ENCODE measurements around the gene ZBTB44.
A peak's percentile ranks its signal among the peaks of the same experiment; 100 is the strongest.

The ZBTB44 gene

DNA sequence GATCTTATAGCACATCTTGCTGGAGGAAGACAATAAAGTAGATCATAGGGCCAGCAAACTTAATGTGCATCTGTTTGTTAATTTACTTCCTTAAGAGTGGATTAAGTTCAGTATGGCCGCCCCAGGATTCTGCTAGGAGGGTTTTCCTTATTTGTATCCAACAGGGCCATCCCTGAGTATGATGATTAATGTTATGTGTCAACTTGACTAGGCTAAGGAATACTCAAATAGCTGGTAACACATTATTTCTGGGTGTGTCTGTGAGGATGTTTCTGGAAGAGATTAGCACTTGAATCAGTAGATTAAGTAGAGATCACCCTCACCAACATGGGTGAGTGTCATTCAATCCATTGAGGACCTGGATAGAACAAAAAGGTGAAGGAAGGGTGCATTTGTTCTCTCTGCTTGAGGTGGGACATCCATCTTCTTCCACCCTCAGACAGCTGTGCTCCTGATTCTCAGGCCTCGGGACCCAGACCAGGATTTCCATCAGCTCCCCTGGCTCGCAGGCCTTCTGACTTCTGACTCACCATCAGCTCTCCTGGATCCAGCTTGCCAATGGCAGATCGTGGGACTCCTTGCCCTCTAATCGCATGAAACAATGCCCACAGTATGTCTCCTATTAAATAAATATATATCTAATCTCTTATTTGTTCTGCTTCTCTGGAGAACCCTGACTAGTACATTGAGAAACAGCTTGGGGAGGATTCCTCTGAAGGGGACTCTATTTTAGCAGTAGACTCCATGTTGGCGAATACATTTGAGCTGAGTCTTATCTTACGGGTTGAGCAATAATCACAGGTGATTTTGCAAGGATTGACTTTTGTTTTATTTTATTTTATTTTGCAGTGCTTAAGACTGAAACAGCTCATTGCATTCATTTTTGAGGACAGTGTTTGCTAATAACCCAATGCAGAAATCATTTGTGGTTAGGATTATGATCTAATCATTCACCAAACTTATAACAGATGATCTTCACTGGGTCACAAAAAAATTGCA is 9.0 kb upstream of the ZBTB44 start:
- no peak for DNase-seq (ENCODE audit: low read depth)

DNA sequence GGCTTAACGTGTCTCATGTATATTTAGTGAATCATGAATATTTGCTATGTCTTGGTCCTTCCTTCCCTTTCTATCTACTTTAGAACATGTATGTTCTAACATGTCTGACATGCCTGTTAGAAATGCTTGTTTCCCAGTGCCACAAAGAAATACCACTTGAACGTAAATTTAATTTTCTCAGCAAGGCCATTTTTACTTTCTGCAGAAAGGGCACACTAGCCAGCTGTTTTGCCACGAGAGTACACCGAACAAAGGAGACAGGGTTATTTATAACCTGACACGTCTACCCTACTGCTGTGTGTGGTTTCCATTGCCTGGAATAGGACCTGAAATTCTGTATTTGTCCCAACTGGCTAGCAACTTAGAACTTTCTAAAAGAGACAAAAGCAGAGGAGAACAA is 7.4 kb upstream of the ZBTB44 start:
- TF ChIP-seq, protein P1, sequence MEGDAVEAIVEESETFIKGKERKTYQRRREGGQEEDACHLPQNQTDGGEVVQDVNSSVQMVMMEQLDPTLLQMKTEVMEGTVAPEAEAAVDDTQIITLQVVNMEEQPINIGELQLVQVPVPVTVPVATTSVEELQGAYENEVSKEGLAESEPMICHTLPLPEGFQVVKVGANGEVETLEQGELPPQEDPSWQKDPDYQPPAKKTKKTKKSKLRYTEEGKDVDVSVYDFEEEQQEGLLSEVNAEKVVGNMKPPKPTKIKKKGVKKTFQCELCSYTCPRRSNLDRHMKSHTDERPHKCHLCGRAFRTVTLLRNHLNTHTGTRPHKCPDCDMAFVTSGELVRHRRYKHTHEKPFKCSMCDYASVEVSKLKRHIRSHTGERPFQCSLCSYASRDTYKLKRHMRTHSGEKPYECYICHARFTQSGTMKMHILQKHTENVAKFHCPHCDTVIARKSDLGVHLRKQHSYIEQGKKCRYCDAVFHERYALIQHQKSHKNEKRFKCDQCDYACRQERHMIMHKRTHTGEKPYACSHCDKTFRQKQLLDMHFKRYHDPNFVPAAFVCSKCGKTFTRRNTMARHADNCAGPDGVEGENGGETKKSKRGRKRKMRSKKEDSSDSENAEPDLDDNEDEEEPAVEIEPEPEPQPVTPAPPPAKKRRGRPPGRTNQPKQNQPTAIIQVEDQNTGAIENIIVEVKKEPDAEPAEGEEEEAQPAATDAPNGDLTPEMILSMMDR (IDR thresholded peaks at IDR 0.05; ENCODE audit: low read depth, low read length, missing control alignments) = no peak
- in situ Hi-C loops (cut with HindIII; ENCODE audit: low sequenced_read_pairs) = no loop called here

More for the DNA sequence above, 9.0 kb upstream of the ZBTB44 start:
- H3K4me3 ChIP-seq (ENCODE audit: low read depth, low read length) = no peak overlapping the region
- TF ChIP-seq, protein P1 (IDR thresholded peaks at IDR 0.05; ENCODE audit: low read depth, low read length, missing control alignments) = no peak
- in situ Hi-C loops (cut with HindIII; ENCODE audit: low sequenced_read_pairs) = no loop called here

DNA sequence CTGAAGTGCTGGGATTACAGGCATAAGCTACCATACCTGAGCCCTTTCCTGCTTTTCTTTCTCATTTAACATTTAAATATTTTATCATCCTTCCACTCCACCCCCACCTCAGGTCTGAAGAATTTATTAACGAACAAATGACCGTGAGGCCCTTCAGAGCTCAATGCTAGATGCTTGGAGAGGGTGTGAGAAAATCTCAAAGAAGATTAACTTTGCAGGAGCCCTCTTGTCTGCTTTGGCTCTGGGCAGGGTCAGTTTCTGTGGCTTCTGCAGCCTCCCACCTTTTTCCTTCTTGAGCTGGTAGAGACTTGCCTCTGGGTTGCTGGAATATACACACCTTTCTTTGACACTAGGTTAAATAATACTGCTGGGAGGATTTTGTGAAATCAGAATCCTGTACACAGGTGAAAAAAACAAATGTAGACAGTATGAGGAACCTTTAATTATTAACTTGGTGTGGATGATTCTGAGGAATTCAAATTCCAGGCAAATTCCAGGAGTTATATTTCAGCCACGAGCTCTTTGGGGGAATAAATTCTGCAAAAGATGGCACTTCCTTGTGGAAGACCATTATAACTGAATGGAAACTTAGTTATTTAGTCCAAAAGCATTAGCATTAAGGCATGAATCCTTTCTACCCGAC is 3.4 kb upstream of the ZBTB44 start:
- DNase-seq (ENCODE audit: low read depth) = no peak

More for the DNA sequence above, 7.4 kb upstream of the ZBTB44 start:
- DNase-seq (ENCODE audit: low read depth) = no peak
- no peak overlapping the region for H3K4me3 ChIP-seq (ENCODE audit: low read depth, low read length)

DNA sequence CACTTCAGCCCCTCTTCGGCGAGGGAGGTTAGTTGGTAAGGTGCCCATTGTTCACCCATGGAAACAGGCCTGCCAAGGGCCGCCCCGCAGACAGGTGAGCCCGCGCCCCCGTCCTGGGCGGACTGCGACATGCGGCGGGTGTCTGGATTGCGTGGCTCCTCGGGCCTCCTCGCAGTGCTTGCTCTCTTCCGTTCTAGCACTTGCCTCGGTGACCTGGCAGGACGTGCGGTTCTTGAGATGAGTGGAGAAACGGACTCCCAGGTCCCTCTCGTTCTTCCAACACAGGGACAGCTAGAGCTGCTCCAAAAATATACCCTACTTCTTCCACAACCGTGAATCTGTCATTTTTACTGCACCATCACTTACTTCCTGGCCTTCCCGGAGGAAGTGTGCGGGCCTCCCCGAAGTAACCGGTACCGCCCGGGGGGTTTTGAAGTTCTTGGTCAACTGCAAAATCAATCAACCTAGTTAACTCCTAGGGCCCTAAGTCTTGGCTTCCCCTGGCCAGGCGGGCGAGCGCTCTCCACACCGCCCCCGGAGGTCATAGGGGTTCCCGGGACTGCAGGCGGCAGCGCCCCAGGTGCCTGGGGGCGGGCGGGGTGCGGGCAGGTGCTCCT is 745 bp upstream of the ZBTB44 start:
- H3K4me3 ChIP-seq (ENCODE audit: low read depth, low read length) = peak overlapping the region; percentile 36
- no peak for DNase-seq (ENCODE audit: low read depth)
- TF ChIP-seq, protein P1 (IDR thresholded peaks at IDR 0.05; ENCODE audit: low read depth, low read length, missing control alignments) = no peak
- in situ Hi-C loops (cut with HindIII; ENCODE audit: low sequenced_read_pairs) = no loop called here

More for the DNA sequence above, 3.4 kb upstream of the ZBTB44 start:
- H3K4me3 ChIP-seq (ENCODE audit: low read depth, low read length) = no peak overlapping the region
- in situ Hi-C loops (cut with HindIII; ENCODE audit: low sequenced_read_pairs) = no loop called here
- TF ChIP-seq, protein P1 (IDR thresholded peaks at IDR 0.05; ENCODE audit: low read depth, low read length, missing control alignments) = no peak

DNA sequence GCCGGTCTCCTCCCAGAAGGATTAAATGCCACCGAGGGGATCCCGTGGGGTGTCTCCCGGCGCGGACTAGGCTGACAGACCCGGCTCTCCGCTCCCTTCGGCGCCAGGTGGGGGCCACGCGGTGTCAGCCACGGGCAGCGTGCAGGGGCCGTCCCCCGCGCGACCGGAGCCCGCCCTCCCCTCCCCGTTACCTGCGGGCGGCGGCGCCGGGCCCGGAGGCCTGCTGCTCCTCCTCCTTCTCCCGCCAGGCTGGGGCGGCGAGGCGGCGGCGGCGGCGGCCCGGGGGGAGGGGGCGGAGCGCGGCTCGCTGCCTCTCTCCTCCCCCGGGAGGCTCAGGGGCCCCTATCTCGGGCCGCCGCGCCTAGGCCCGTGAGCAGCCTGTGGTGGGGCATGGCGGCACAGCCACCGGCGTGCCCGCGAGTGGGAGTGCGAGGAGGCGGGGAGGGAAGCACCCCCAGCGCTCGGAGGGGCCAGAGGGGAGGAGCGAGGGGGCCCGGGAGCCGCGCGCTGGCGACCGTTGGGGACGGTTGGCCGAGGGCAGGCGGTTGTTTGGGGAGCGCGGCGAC is 450 bp downstream of the ZBTB44 start:
- DNase-seq (ENCODE audit: low read depth) = no peak
- peak overlapping the region; percentile 72 for H3K4me3 ChIP-seq (ENCODE audit: low read depth, low read length)
- in situ Hi-C loops (cut with HindIII; ENCODE audit: low sequenced_read_pairs) = no loop called here
- TF ChIP-seq, protein P1 (IDR thresholded peaks at IDR 0.05; ENCODE audit: low read depth, low read length, missing control alignments) = no peak

Measured in astrocyte of the cerebellum (primary cell).